PC-3 (cell line): ENCODE data around the gene PIGL. TPM values are rescaled to one million over a fixed set of nuclear protein-coding genes. Genes with fewer than 3 reads are reported as not detected.

Source experiments
- ATAC-seq: fragments of 200-7000 bp; cut with Tn5 transposase; 2 replicates; pipeline ENCODE4 v1.9.1; 2020; ENCODE audit warnings: mild to moderate bottlenecking, moderate library complexity
- BruUV-seq: library from RNA; stranded (reverse); fragments of 400-500 nt; replicated peaks from 2 replicates; lab custom pipeline; 2021; lab: Mats Ljungman, UMichigan
- CTCF ChIA-PET: fragments of 300-600 bp; sonication (Branson Sonifier 250); formaldehyde crosslinking; loops from one replicate; lab custom pipeline; 2022; ENCODE audit warnings: antibody characterized with exemption; lab: Charles Lee
- POLR2A ChIA-PET: fragments of 300-600 bp; sonication (Branson Sonifier 250); formaldehyde crosslinking; loops from one replicate; lab custom pipeline; 2022; ENCODE audit warnings: antibody characterized with exemption; ENCODE audit not compliant: unreplicated experiment; lab: Charles Lee
- DNase-seq: peaks from one replicate; pipeline ENCODE4 v3.0.0-alpha.2; 2015
- H2AFZ ChIP-seq: fragments of 300-600 bp; sonication (generic); 2 replicates; pipeline ENCODE4 v1.6.0; 2016; ENCODE audit warnings: antibody characterized with exemption, low read length
- H3F3A ChIP-seq: fragments of 300-600 bp; sonication (generic); one replicate; pipeline ENCODE4 v1.6.0; 2017; ENCODE audit warnings: antibody characterized with exemption, low read length, control low read depth, mild to moderate bottlenecking; ENCODE audit not compliant: unreplicated experiment
- H3K27ac ChIP-seq: fragments of 300-600 bp; sonication (generic); 2 replicates; pipeline ENCODE4 v1.5.1; 2016; ENCODE audit warnings: mild to moderate bottlenecking, low read length
- H3K27me3 ChIP-seq: fragments of 300-600 bp; sonication (generic); 2 replicates; pipeline ENCODE4 v1.6.1; 2016; ENCODE audit warnings: low read length, mixed read lengths
- H3K36me3 ChIP-seq: fragments of 300-600 bp; sonication (generic); 2 replicates; pipeline ENCODE4 v1.6.1; 2016; ENCODE audit warnings: low read depth, mixed run types, low read length, mixed read lengths
- H3K4me1 ChIP-seq: fragments of 300-600 bp; sonication (generic); 2 replicates; pipeline ENCODE4 v1.5.1; 2016; ENCODE audit warnings: low read length; ENCODE audit not compliant: insufficient read depth
- H3K4me2 ChIP-seq: fragments of 300-600 bp; sonication (generic); 2 replicates; pipeline ENCODE4 v1.6.0; 2016; ENCODE audit warnings: low read length
- H3K4me3 ChIP-seq: fragments of 300-600 bp; sonication (generic); 2 replicates; pipeline ENCODE4 v1.5.1; 2016; ENCODE audit warnings: mild to moderate bottlenecking, low read length, mixed read lengths
- H3K79me2 ChIP-seq: fragments of 300-600 bp; sonication (generic); 2 replicates; pipeline ENCODE4 v1.6.1; 2017; ENCODE audit warnings: low read length, mixed read lengths
- H3K9ac ChIP-seq: fragments of 300-600 bp; sonication (generic); 2 replicates; pipeline ENCODE4 v1.6.0; 2016; ENCODE audit warnings: mild to moderate bottlenecking, low read length
- H3K9me2 ChIP-seq: fragments of 300-600 bp; sonication (generic); replicated peaks from 2 replicates; pipeline ENCODE4 v1.6.1; 2016; ENCODE audit warnings: mixed run types, low read length, mixed read lengths
- H3K9me3 ChIP-seq: fragments of 300-600 bp; sonication (generic); 2 replicates; pipeline ENCODE4 v1.6.1; 2016; ENCODE audit warnings: low read length, mixed read lengths
- H4K20me1 ChIP-seq: fragments of 300-600 bp; sonication (generic); 2 replicates; pipeline ENCODE4 v1.6.1; 2016; ENCODE audit warnings: low read length, mixed read lengths
- CTCF ChIP-seq: fragments of 300-600 bp; sonication (generic); conservative IDR thresholded peaks from 2 replicates; pipeline ENCODE4 v1.5.1; 2017; ENCODE audit warnings: antibody characterized with exemption, low read depth, mild to moderate bottlenecking, low read length
- EZH2 ChIP-seq: fragments of 300-600 bp; sonication (generic); IDR thresholded peaks from one replicate; pipeline ENCODE4 v1.6.1; 2017; ENCODE audit warnings: antibody characterized with exemption, mild to moderate bottlenecking, low read length; ENCODE audit not compliant: unreplicated experiment
- EZH2phosphoT487 ChIP-seq: fragments of 300-600 bp; sonication (generic); IDR thresholded peaks from 2 replicates; pipeline ENCODE4 v1.6.1; 2018; ENCODE audit warnings: mild to moderate bottlenecking, antibody characterized with exemption, low read length, borderline replicate concordance
- intact Hi-C: fragments of 100-400 bp; cut with micrococcal nuclease; formaldehyde crosslinking; loops from 2 replicates; pipeline ENCODE4 v1.9.0; 2023
- total RNA-seq: library from RNA; depleted of rRNA; stranded (reverse); fragments of >200 nt; gene quantifications from 2 replicates; pipeline ENCODE4 v1.2.3, GENCODE V29; 2014

The PIGL gene
- total RNA-seq, 1 experiment from 2014 or later = 37.4 TPM

- Histone ChIP-seq H3K9ac (peak overlapping the region; percentile 76), H3K27me3 (no peaks in the 10 kb centered on the region), H3K79me2 (0 out of 2 replicates have a peak, but pooled peaks cover 4% of the 10 kb centered on the region), H3K9me2 (no peaks in the 10 kb centered on the region), H2AFZ (peak overlapping the region; percentile 79), H3K9me3 (no peaks in the 10 kb centered on the region), H3K4me3 (peak overlapping the region; percentile 64), H3K4me1 (peaks cover 62% of the 10 kb centered on the region), H3K36me3 (no peaks in the 10 kb centered on the region; the same call in 1 of the 2 replicates), H3K27ac (peak overlapping the region; percentile 96), H3F3A (peaks cover 7% of the 10 kb centered on the region), H4K20me1 (no peaks in the 10 kb centered on the region), H3K4me2 (peak overlapping the region; percentile 87)
- TF ChIP-seq EZH2 (no peak), CTCF (peak; percentile 50; the same call in 1 of the 2 replicates)
- intact Hi-C loops = loop anchor here (1.0 to 10.0 kb wide), 3 partner anchors 42 to 88 kb away; partner anchors contain the start of genes NCOR1 and PIGL
- ATAC-seq (no peak), DNase-seq (no peak)
- POLR2A ChIA-PET = interaction anchor here (1.0 kb wide), 1 partner anchor 9 kb away, joined by 3 read pairs; no protein-coding TSS in a partner anchor
- CTCF ChIA-PET = interaction anchor here (1.3 kb wide), 1 partner anchor 77 kb away, joined by 4 read pairs; no protein-coding TSS in a partner anchor
- BruUV-seq = no TSS peak
Measured at GRCh38 chr17:16286947-16287562, 70.0 kb downstream of the PIGL start.

GRCh38 chr17:16287563-16288027 is 70.6 kb downstream of the PIGL start:
- H3F3A ChIP-seq = peaks cover 7% of the 10 kb centered on the region
- no peaks in the 10 kb centered on the region; the same call in 1 of the 2 replicates for H3K36me3 ChIP-seq
- H3K4me1 ChIP-seq = peaks cover 56% of the 10 kb centered on the region
- TF ChIP-seq CTCF (no peak), EZH2phosphoT487 (no peak), EZH2 (no peak)
- peak overlapping the region; percentile 87 for H3K4me2 ChIP-seq
- CTCF ChIA-PET = no interaction called here
- 0 out of 2 replicates have a peak, but pooled peaks cover 4% of the 10 kb centered on the region for H3K79me2 ChIP-seq
- no peak overlapping the region for H3K4me3 ChIP-seq
- peak overlapping the region; percentile 96 for H3K27ac ChIP-seq
- H3K9me3 ChIP-seq = no peaks in the 10 kb centered on the region
- DNase-seq (peak; percentile 55), ATAC-seq (no peak)
- no peaks in the 10 kb centered on the region for H4K20me1 ChIP-seq
- 0 out of 2 replicates have a peak overlapping the region, but pooled peaks have one; percentile 1 for H2AFZ ChIP-seq
- no peaks in the 10 kb centered on the region for H3K27me3 ChIP-seq
- intact Hi-C loops = loop anchor here (5.0 to 10.0 kb wide), 2 partner anchors 70 to 87 kb away; partner anchors contain the start of genes NCOR1 and PIGL
- no peak overlapping the region for H3K9ac ChIP-seq
- no TSS peak for BruUV-seq
- no peaks in the 10 kb centered on the region for H3K9me2 ChIP-seq
- POLR2A ChIA-PET = no interaction called here
